Caki2 (cell line): ENCODE measurements around the gene HOXB9. TPM values are rescaled to one million over a fixed set of nuclear protein-coding genes. Genes with fewer than 3 reads are reported as not detected.

Experiments used
- DNase-seq: peaks from one replicate; pipeline ENCODE4 v3.0.0-alpha.2; 2015; ENCODE audit warnings: low read depth
- in situ Hi-C: cut with HindIII; loops from 2 replicates; pipeline ENCODE4 v1.10.0; 2016; ENCODE audit warnings: low sequenced_read_pairs, low pct_unique_long_range_greater_than_20kb, mixed read lengths
- total RNA-seq: library from RNA; depleted of rRNA; stranded (reverse); fragments of >200 nt; shearing (Covaris generic); gene quantifications from 2 replicates; pipeline ENCODE4 v1.2.3, GENCODE V29; 2014; ENCODE audit warnings: low replicate concordance

HOXB9 gene
- total RNA-seq, 1 experiment from 2014 or later: 2.1 TPM

- no peak for DNase-seq
- in situ Hi-C loops: no loop called here
These were observed 10.9 kb downstream of the HOXB9 start, which contains the start of gene HOXB8 for GRCh38 chr17:48615047-48615962. HOXB8 (minus strand) TSS chr17:48615292; CDS start chr17:48614704, 588 bp downstream.

GRCh38 chr17:48613862-48614694 is 12.1 kb downstream of the HOXB9 start:
- in situ Hi-C loops: no loop called here
- DNase-seq: no peak

- in situ Hi-C loops: no loop called here
These were observed 13.1 kb downstream of the HOXB9 start for GRCh38 chr17:48612854-48613691.

GRCh38 chr17:48612456-48612853 is 13.7 kb downstream of the HOXB9 start:
- DNase-seq: peak; percentile 60
- in situ Hi-C loops: no loop called here

More at GRCh38 chr17:48612854-48613691, 13.1 kb downstream of the HOXB9 start:
- peak; percentile 69 for DNase-seq

- in situ Hi-C loops: no loop called here
- peak; percentile 79 for DNase-seq
These were observed 14.3 kb downstream of the HOXB9 start for GRCh38 chr17:48611681-48612455.

- in situ Hi-C loops: no loop called here
- peak; percentile 73 for DNase-seq
These were observed 14.9 kb downstream of the HOXB9 start for GRCh38 chr17:48611213-48611612.

- in situ Hi-C loops: no loop called here
- DNase-seq: peak; percentile 81
These were observed 15.6 kb downstream of the HOXB9 start, which contains the start of gene HOXB7 for GRCh38 chr17:48610282-48611211. HOXB7 (minus strand) TSS chr17:48611017; CDS start chr17:48610918, 99 bp downstream.

- in situ Hi-C loops: no loop called here
These were observed 16.3 kb downstream of the HOXB9 start for GRCh38 chr17:48609759-48610281.

GRCh38 chr17:48609033-48609432 is 17.1 kb downstream of the HOXB9 start:
- in situ Hi-C loops: no loop called here

More at GRCh38 chr17:48609759-48610281, 16.3 kb downstream of the HOXB9 start:
- DNase-seq: peak; percentile 20

GRCh38 chr17:48608494-48608834 is 17.7 kb downstream of the HOXB9 start:
- in situ Hi-C loops: no loop called here
- DNase-seq: no peak

More at GRCh38 chr17:48609033-48609432, 17.1 kb downstream of the HOXB9 start:
- DNase-seq: no peak

DNA sequence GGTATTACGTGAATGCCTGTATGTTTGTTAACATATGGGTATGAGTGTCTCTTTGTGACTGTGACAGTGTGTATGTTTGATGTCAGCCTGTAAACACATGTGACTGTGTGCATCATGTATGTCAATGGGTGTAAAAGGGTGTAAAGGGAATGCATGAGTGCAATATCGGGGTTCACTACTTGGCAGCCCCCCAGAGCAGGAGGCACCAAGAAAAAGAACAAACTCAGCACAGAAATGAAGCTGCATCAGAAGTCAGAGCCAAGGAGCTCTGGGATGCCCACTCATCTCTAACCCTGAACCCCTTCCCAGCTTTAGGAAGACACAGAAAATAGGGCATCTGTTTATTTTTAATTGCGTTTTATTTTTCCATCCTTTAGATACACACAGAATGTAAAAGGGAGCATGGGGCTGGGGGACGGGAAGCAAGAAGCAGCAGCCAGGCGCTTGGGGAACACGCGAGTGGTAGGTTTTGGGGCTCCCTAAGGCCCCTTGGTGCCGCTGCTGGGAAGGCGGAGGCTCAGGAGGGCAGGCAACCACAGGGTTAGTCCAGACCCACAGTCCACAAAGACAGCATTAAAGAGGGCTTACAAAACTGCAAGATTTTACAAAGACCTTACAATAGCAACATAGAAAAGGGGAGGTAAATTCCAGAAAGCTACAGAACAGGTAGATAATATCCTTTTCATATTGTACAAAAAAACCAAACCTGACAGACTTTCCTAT is 19.1 kb downstream of the HOXB9 start:
- no peak for DNase-seq
- in situ Hi-C loops: no loop called here

GRCh38 chr17:48605991-48606891 is 19.9 kb downstream of the HOXB9 start:
- in situ Hi-C loops: no loop called here
- DNase-seq: no peak

- DNase-seq: no peak
- in situ Hi-C loops: no loop called here
These were observed 20.7 kb downstream of the HOXB9 start for GRCh38 chr17:48605409-48605919.

DNA sequence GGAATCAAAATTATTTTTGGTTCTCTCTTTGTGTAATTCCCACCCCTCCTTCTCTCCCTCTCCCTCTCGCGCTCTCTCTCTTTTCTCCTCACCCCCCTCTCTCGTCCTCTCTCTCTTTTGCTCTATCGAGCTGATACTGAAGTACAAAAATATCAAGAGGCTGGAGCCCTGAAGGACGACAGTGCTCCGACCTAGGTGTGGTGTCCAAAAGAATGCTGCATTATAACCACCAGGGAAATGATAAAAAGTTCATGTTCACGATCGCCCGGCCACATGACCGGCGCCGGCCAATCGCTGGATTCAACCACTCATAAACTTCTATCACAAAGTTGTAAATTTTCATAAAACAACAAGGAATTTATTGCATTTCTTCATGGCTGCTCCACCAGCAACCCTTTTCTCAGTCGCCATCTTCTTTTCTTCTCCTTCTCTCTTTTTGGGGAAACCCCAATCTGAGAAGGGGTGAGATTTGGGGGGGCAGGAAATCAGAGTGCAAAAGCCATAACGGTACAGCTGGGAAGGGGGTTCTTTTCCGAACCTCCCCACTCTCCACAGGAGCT is 21.3 kb downstream of the HOXB9 start, which contains the start of gene HOXB6:
Gene HOXB6 (minus strand): TSS at position 217 of the 560 bp plus-strand sequence. CDS start 6,836 bp downstream, outside the sequence.
- DNase-seq: peak; percentile 78

More for the DNA sequence above, 21.3 kb downstream of the HOXB9 start, which contains the start of gene HOXB6:
- in situ Hi-C loops: no loop called here
